Upper lobe of right lung (tissue), 1 donor: ENCODE measurements around the gene SAXO1. TPM values are rescaled to one million over a fixed set of nuclear protein-coding genes. Genes with fewer than 3 reads are reported as not detected.
"Not testable (repeated sequence)": the region's sequence is repeated elsewhere in the genome, so short reads cannot be mapped to it uniquely, and the experiment has no call there.

Source experiments
- ATAC-seq: fragments of 200-7000 bp; cut with Tn5 transposase; one replicate; pipeline ENCODE4 v1.9.1; 2020; ENCODE audit warnings: mild to moderate bottlenecking, moderate library complexity
- DNase-seq: peaks from one replicate; pipeline ENCODE4 v3.0.0-alpha.2; 2020
- H3K27ac ChIP-seq: fragments of 200-600 bp; one replicate; pipeline ENCODE4 v1.8.0; 2022
- H3K27me3 ChIP-seq: fragments of 200-600 bp; one replicate; pipeline ENCODE4 v1.8.0; 2022; ENCODE audit warnings: mild to moderate bottlenecking
- H3K36me3 ChIP-seq: fragments of 200-600 bp; one replicate; pipeline ENCODE4 v1.8.0; 2022
- H3K4me1 ChIP-seq: fragments of 200-600 bp; one replicate; pipeline ENCODE4 v1.8.0; 2022
- H3K4me3 ChIP-seq: fragments of 200-600 bp; one replicate; pipeline ENCODE4 v1.8.0; 2022; ENCODE audit warnings: mild to moderate bottlenecking
- H3K9me3 ChIP-seq: fragments of 200-600 bp; one replicate; pipeline ENCODE4 v1.8.0; 2022
- intact Hi-C: fragments of 100-400 bp; cut with DNase I; formaldehyde crosslinking; loops from one replicate; pipeline ENCODE4 v1.11.0; 2022
- total RNA-seq: library from RNA; stranded (reverse); fragmentation: NEBNext Ultra II Directional; extraction: Animal tissue kit (Norgen Biotek cat#: 25700); gene quantifications from one replicate; pipeline ENCODE4 v1.2.1, GENCODE V29; 2021
- TF ChIP-seq, protein P1 (sequence below): fragments of 200-600 bp; IDR thresholded peaks from one replicate; pipeline ENCODE4 v1.8.0; 2022; ENCODE audit warnings: antibody characterized with exemption
- donor health status: DM: no; HTN: yes; CAD: no; lungs with severe emphysema.

SAXO1 gene
- total RNA-seq, 1 donor from 2014 or later: 0.12 TPM

- Histone ChIP-seq H3K36me3 (no peaks in the 10 kb centered on the region), H3K4me3 (no peak overlapping the region), H3K4me1 (no peaks in the 10 kb centered on the region), H3K27me3 (no peaks in the 10 kb centered on the region), H3K9me3 (no peaks in the 10 kb centered on the region), H3K27ac (no peak overlapping the region)
- ATAC-seq: peak; percentile 83
- DNase-seq: no peak
- intact Hi-C loops: loop anchor here (10.0 kb wide), 1 partner anchor 774 kb away; no protein-coding TSS in a partner anchor
- TF ChIP-seq, protein P1, sequence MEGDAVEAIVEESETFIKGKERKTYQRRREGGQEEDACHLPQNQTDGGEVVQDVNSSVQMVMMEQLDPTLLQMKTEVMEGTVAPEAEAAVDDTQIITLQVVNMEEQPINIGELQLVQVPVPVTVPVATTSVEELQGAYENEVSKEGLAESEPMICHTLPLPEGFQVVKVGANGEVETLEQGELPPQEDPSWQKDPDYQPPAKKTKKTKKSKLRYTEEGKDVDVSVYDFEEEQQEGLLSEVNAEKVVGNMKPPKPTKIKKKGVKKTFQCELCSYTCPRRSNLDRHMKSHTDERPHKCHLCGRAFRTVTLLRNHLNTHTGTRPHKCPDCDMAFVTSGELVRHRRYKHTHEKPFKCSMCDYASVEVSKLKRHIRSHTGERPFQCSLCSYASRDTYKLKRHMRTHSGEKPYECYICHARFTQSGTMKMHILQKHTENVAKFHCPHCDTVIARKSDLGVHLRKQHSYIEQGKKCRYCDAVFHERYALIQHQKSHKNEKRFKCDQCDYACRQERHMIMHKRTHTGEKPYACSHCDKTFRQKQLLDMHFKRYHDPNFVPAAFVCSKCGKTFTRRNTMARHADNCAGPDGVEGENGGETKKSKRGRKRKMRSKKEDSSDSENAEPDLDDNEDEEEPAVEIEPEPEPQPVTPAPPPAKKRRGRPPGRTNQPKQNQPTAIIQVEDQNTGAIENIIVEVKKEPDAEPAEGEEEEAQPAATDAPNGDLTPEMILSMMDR: peak; percentile 81
Measured at GRCh38 chr9:19028835-19029451, 4.1 kb downstream of the SAXO1 start.

DNA sequence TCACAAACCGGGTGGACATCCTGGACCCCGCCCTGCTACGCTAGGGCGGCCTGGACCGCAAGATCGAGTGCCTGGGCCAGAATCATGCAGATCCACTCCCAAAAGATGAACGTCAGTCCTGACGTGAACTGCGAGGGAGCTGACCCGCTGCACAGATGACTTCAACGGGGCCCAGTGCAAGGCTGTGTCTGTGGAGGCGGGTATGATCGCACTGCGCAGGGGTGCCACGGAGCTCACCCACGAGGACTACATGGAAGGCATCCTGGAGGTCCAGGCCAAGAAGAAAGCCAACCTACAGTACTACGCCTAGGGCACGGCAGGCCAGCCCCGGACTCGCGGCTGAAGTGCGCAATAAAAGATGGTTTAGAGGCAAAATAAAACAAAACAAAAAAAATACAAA lies 5.2 kb downstream of the SAXO1 start:
- H3K36me3 ChIP-seq: no peaks in the 10 kb centered on the region
- no peak for DNase-seq
- H3K27me3 ChIP-seq: no peaks in the 10 kb centered on the region
- H3K9me3 ChIP-seq: no peaks in the 10 kb centered on the region
- H3K4me3 ChIP-seq: no peak overlapping the region
- TF ChIP-seq, protein P1: no peak
- intact Hi-C loops: loop anchor here (10.0 kb wide), 1 partner anchor 773 kb away; no protein-coding TSS in a partner anchor
- no peak overlapping the region for H3K27ac ChIP-seq
- no peak for ATAC-seq
- H3K4me1 ChIP-seq: no peaks in the 10 kb centered on the region

- no peak overlapping the region for H3K27ac ChIP-seq
- intact Hi-C loops: loop anchor here (10.0 kb wide), 1 partner anchor 772 kb away; no protein-coding TSS in a partner anchor
- H3K9me3 ChIP-seq: no peaks in the 10 kb centered on the region
- no peak for ATAC-seq
- no peaks in the 10 kb centered on the region for H3K4me1 ChIP-seq
- H3K27me3 ChIP-seq: no peaks in the 10 kb centered on the region
- no peaks in the 10 kb centered on the region for H3K36me3 ChIP-seq
- H3K4me3 ChIP-seq: no peak overlapping the region
- TF ChIP-seq, protein P1: no peak
- no peak for DNase-seq
Measured at GRCh38 chr9:19026375-19026774, 6.6 kb downstream of the SAXO1 start.

- intact Hi-C loops: loop anchor here (10.0 kb wide), 1 partner anchor 768 kb away; no protein-coding TSS in a partner anchor
- Histone ChIP-seq H3K4me1 (no peaks in the 10 kb centered on the region), H3K36me3 (no peaks in the 10 kb centered on the region), H3K9me3 (no peaks in the 10 kb centered on the region), H3K27me3 (no peaks in the 10 kb centered on the region), H3K27ac (no peak overlapping the region), H3K4me3 (no peak overlapping the region)
- ATAC-seq (peak; percentile 66), DNase-seq (no peak)
- TF ChIP-seq, protein P1: no peak
Measured at GRCh38 chr9:19023078-19023477, 9.9 kb downstream of the SAXO1 start.

GRCh38 chr9:19022206-19022605 lies 10.8 kb downstream of the SAXO1 start:
- H3K27ac ChIP-seq: no peak overlapping the region
- no peaks in the 10 kb centered on the region for H3K36me3 ChIP-seq
- no peak for ATAC-seq
- H3K4me1 ChIP-seq: no peaks in the 10 kb centered on the region
- intact Hi-C loops: loop anchor here (10.0 kb wide), 1 partner anchor 767 kb away; no protein-coding TSS in a partner anchor
- TF ChIP-seq, protein P1: no peak
- DNase-seq: no peak
- no peak overlapping the region for H3K4me3 ChIP-seq
- no peaks in the 10 kb centered on the region for H3K27me3 ChIP-seq
- no peaks in the 10 kb centered on the region for H3K9me3 ChIP-seq

DNA sequence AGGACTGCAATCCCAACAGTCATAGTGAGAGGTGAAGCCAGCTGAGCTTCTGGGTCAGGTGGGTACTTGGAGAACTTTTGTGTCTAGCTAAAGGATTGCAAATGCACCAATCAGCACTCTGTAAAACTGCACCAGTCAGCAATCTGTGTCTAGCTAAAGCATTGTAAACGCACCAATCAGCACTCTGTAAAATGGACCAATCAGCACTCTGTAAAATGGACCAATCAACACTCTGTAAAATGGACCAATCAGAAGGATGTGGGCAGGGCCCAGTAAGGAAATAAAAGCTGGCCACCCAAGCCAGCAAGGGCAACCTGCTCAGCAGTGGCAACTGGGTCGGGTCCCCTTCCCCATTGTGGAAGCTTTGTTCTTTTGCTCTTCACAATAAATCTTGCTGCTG lies 11.4 kb downstream of the SAXO1 start:
- not testable (repeated sequence) for ATAC-seq, H3K27ac ChIP-seq, H3K4me3 ChIP-seq, H3K4me1 ChIP-seq, DNase-seq, H3K36me3 ChIP-seq, H3K27me3 ChIP-seq, H3K9me3 ChIP-seq
- intact Hi-C loops: loop anchor here (10.0 kb wide), 1 partner anchor 767 kb away; no protein-coding TSS in a partner anchor
